Activated CD8-positive, alpha-beta T cell treated with anti-CD3 and anti-CD28 coated beads, Interleukin-2, amount 10 ng/mL, durations not matched to agents 7 days and 5 days (primary cell): Measurements from ENCODE around the gene ENTPD2. TPM values are rescaled to one million over a fixed set of nuclear protein-coding genes. Genes with fewer than 3 reads are reported as not detected.

Source experiments
- ATAC-seq: fragments of 150-1000 bp; cut with Tn5 transposase; one replicate; pipeline ENCODE4 v1.10.0; 2021; ENCODE audit warnings: moderate library complexity
- CTCF ChIA-PET: fragments of 350-600 bp; sonication (Branson Sonifier 250); formaldehyde crosslinking; loops from one replicate; lab custom pipeline; 2021; ENCODE audit warnings: antibody characterized with exemption; lab: Charles Lee
- POLR2A ChIA-PET: fragments of 350-600 bp; sonication (Branson Sonifier 250); formaldehyde crosslinking; loops from one replicate; lab custom pipeline; 2021; ENCODE audit warnings: antibody characterized with exemption; lab: Charles Lee
- DNase-seq: peaks from one replicate; pipeline ENCODE4 v3.0.0-alpha.2; 2020
- H3K27ac Mint-ChIP-seq: one replicate; pipeline ENCODE4 v1.8.0; 2021; ENCODE audit warnings: mild to moderate bottlenecking, mixed read lengths
- H3K27me3 Mint-ChIP-seq: one replicate; pipeline ENCODE4 v1.8.0; 2021; ENCODE audit warnings: low read depth, mixed read lengths
- H3K36me3 Mint-ChIP-seq: one replicate; pipeline ENCODE4 v1.8.0; 2021; ENCODE audit warnings: low read depth, mixed read lengths
- H3K4me1 Mint-ChIP-seq: one replicate; pipeline ENCODE4 v1.8.0; 2021; ENCODE audit warnings: low read depth, mixed read lengths
- H3K4me3 Mint-ChIP-seq: one replicate; pipeline ENCODE4 v1.8.0; 2021; ENCODE audit warnings: mild to moderate bottlenecking, mixed read lengths
- H3K9me3 Mint-ChIP-seq: one replicate; pipeline ENCODE4 v1.8.0; 2022; ENCODE audit warnings: mixed read lengths; ENCODE audit not compliant: insufficient read depth
- total RNA-seq, 2 experiments: library from RNA; stranded (reverse); gene quantifications; one replicate each; pipeline ENCODE4 v1.2.3, GENCODE V29; 2021

The ENTPD2 gene
- total RNA-seq, 2 experiments from 2014 or later, result 0.34 TPM; not detected in 1

- ChIA-PET CTCF (interaction anchor here (0.9 to 1.7 kb wide), 4 partner anchors 14 to 18 kb away, joined by 3 to 8 read pairs (median 4); partner anchors contain the start of gene SAPCD2), POLR2A (no interaction called here)
- Mint-ChIP-seq H3K9me3 (no peaks in the 10 kb centered on the region), H3K36me3 (no peaks in the 10 kb centered on the region), H3K27ac (no peak overlapping the region), H3K4me3 (no peak overlapping the region), H3K27me3 (peaks cover 34% of the 10 kb centered on the region), H3K4me1 (no peaks in the 10 kb centered on the region)
- no peak for ATAC-seq
- no peak for DNase-seq
Observed at GRCh38 chr9:137052293-137052692, 1.6 kb downstream of the ENTPD2 start.

- Mint-ChIP-seq H3K27ac (no peak overlapping the region), H3K27me3 (peaks cover 34% of the 10 kb centered on the region), H3K4me1 (no peaks in the 10 kb centered on the region), H3K4me3 (no peak overlapping the region), H3K9me3 (no peaks in the 10 kb centered on the region), H3K36me3 (no peaks in the 10 kb centered on the region)
- ChIA-PET CTCF (interaction anchor here (1.6 kb wide), 1 partner anchor 17 kb away, joined by 4 read pairs; no protein-coding TSS in a partner anchor), POLR2A (no interaction called here)
- no peak for ATAC-seq
- no peak for DNase-seq
Observed at GRCh38 chr9:137051145-137051724, 2.6 kb downstream of the ENTPD2 start.

- Mint-ChIP-seq H3K9me3 (no peaks in the 10 kb centered on the region), H3K27me3 (peaks cover 34% of the 10 kb centered on the region), H3K4me1 (no peaks in the 10 kb centered on the region), H3K36me3 (no peaks in the 10 kb centered on the region), H3K27ac (no peak overlapping the region), H3K4me3 (no peak overlapping the region)
- no peak for DNase-seq
- ChIA-PET CTCF (interaction anchor here (0.6 to 4.8 kb wide), 2 partner anchors 16 to 17 kb away, joined by 3 to 78 read pairs; partner anchors contain the start of gene SAPCD2), POLR2A (no interaction called here)
- ATAC-seq, result no peak
Observed at GRCh38 chr9:137050570-137050969, 3.3 kb downstream of the ENTPD2 start.

GRCh38 chr9:137049544-137050449 is 4.1 kb downstream of the ENTPD2 start:
- peak; percentile 74 for DNase-seq
- no peak overlapping the region for H3K27ac Mint-ChIP-seq
- no peaks in the 10 kb centered on the region for H3K9me3 Mint-ChIP-seq
- ChIA-PET CTCF (interaction anchor here (0.6 to 4.8 kb wide), 5 partner anchors 11 to 18 kb away, joined by 3 to 78 read pairs (median 3); partner anchors contain the start of gene SAPCD2), POLR2A (no interaction called here)
- peaks cover 4% of the 10 kb centered on the region for H3K4me1 Mint-ChIP-seq
- no peak overlapping the region for H3K4me3 Mint-ChIP-seq
- peaks cover 39% of the 10 kb centered on the region for H3K27me3 Mint-ChIP-seq
- peak; percentile 35 for ATAC-seq
- H3K36me3 Mint-ChIP-seq, result no peaks in the 10 kb centered on the region

GRCh38 chr9:137048655-137049543 is 5.0 kb downstream of the ENTPD2 start:
- ChIA-PET POLR2A (no interaction called here), CTCF (interaction anchor here (0.8 to 4.8 kb wide), 6 partner anchors 10 to 20 kb away, joined by 3 to 78 read pairs (median 5); partner anchors contain the start of gene SAPCD2)
- peaks cover 38% of the 10 kb centered on the region for H3K27me3 Mint-ChIP-seq
- no peak for ATAC-seq
- no peak for DNase-seq
- no peaks in the 10 kb centered on the region for H3K9me3 Mint-ChIP-seq
- no peak overlapping the region for H3K27ac Mint-ChIP-seq
- no peak overlapping the region for H3K4me3 Mint-ChIP-seq
- H3K36me3 Mint-ChIP-seq, result no peaks in the 10 kb centered on the region
- peaks cover 12% of the 10 kb centered on the region for H3K4me1 Mint-ChIP-seq

- DNase-seq (peak; percentile 89), ATAC-seq (peak; percentile 82)
- no peaks in the 10 kb centered on the region for H3K36me3 Mint-ChIP-seq
- ChIA-PET CTCF (interaction anchor here (0.7 to 4.8 kb wide), 38 partner anchors 9 to 303 kb away, joined by 3 to 78 read pairs (median 4); partner anchors contain the start of genes AJM1, CLIC3, FBXW5 and FUT7), POLR2A (interaction anchor here (0.7 to 1.5 kb wide), 2 partner anchors 25 to 40 kb away, joined by 3 read pairs; partner anchors contain the start of gene MAN1B1)
- no peaks in the 10 kb centered on the region for H3K9me3 Mint-ChIP-seq
- peaks cover 15% of the 10 kb centered on the region for H3K4me1 Mint-ChIP-seq
- H3K27me3 Mint-ChIP-seq, result peaks cover 28% of the 10 kb centered on the region
- H3K4me3 Mint-ChIP-seq, result peak within 1 kb of the TSS; percentile 71
- H3K27ac Mint-ChIP-seq, result no peak within 1 kb of the TSS
Observed at GRCh38 chr9:137046088-137046787, 7.6 kb downstream of the ENTPD2 start, which contains the start of gene NPDC1. TSS of gene NPDC1 (minus strand) at chr9:137046177. CDS start at chr9:137045989, 188 bp downstream.

- Mint-ChIP-seq H3K4me3 (peak overlapping the region; percentile 71), H3K36me3 (no peaks in the 10 kb centered on the region), H3K4me1 (peaks cover 15% of the 10 kb centered on the region), H3K9me3 (no peaks in the 10 kb centered on the region), H3K27ac (no peak overlapping the region), H3K27me3 (peaks cover 26% of the 10 kb centered on the region)
- POLR2A ChIA-PET, result interaction anchor here (0.5 to 1.4 kb wide), 3 partner anchors 11 to 148 kb away, joined by 3 to 5 read pairs (median 4); partner anchors contain the start of gene SAPCD2
- ATAC-seq (peak; percentile 29), DNase-seq (no peak)
- CTCF ChIA-PET, result interaction anchor here (0.6 to 4.8 kb wide), 11 partner anchors 10 to 101 kb away, joined by 3 to 78 read pairs (median 4); partner anchors contain the start of genes FBXW5, MAN1B1 and SAPCD2
Observed at GRCh38 chr9:137045294-137046087, 8.4 kb downstream of the ENTPD2 start.

- no peak for DNase-seq
- POLR2A ChIA-PET, result interaction anchor here (0.8 to 1.4 kb wide), 2 partner anchors 10 to 26 kb away, joined by 3 to 5 read pairs; partner anchors contain the start of gene SAPCD2
- Mint-ChIP-seq H3K9me3 (no peaks in the 10 kb centered on the region), H3K4me3 (peak overlapping the region; percentile 71), H3K27me3 (peaks cover 18% of the 10 kb centered on the region), H3K4me1 (peaks cover 15% of the 10 kb centered on the region), H3K36me3 (no peaks in the 10 kb centered on the region), H3K27ac (no peak overlapping the region)
- CTCF ChIA-PET, result interaction anchor here (0.8 to 2.2 kb wide), 6 partner anchors 10 to 27 kb away, joined by 3 to 13 read pairs (median 7); no protein-coding TSS in a partner anchor
- no peak for ATAC-seq
Observed at GRCh38 chr9:137044502-137045177, 9.2 kb downstream of the ENTPD2 start.

GRCh38 chr9:137044037-137044436 is 9.8 kb downstream of the ENTPD2 start:
- ATAC-seq, result no peak
- H3K36me3 Mint-ChIP-seq, result no peaks in the 10 kb centered on the region
- peaks cover 15% of the 10 kb centered on the region for H3K4me1 Mint-ChIP-seq
- no peak overlapping the region for H3K4me3 Mint-ChIP-seq
- peaks cover 14% of the 10 kb centered on the region for H3K27me3 Mint-ChIP-seq
- H3K27ac Mint-ChIP-seq, result no peak overlapping the region
- ChIA-PET POLR2A (interaction anchor here (1.4 kb wide), 1 partner anchor 26 kb away, joined by 5 read pairs; the partner anchor contains the start of gene SAPCD2), CTCF (interaction anchor here (1.5 to 2.2 kb wide), 4 partner anchors 9 to 24 kb away, joined by 4 to 13 read pairs (median 12); no protein-coding TSS in a partner anchor)
- DNase-seq, result no peak
- H3K9me3 Mint-ChIP-seq, result no peaks in the 10 kb centered on the region
